SK-N-SH (cell line): ENCODE results near the gene ANO2.

Experiments used
- EZH2phosphoT487 ChIP-seq: fragments of 200-600 bp; sonication (generic); IDR thresholded peaks from 2 replicates; pipeline ENCODE4 v1.6.1; 2017; ENCODE audit warnings: low read depth, mixed run types, mild to moderate bottlenecking, antibody characterized with exemption, moderate library complexity, borderline replicate concordance
- MEF2A ChIP-seq: IDR thresholded peaks from 2 replicates; pipeline ENCODE4 v1.4.0; 2012; ENCODE audit warnings: low read depth, borderline replicate concordance
- RAD21 ChIP-seq: IDR thresholded peaks from 2 replicates; pipeline ENCODE4 v1.6.1; 2012; ENCODE audit warnings: mild to moderate bottlenecking, low read length
- RFX5 ChIP-seq: IDR thresholded peaks from 2 replicates; pipeline ENCODE4 v1.6.1; 2012; ENCODE audit warnings: mild to moderate bottlenecking, improper control_type of control experiment, low read length
- SMC3 ChIP-seq: IDR thresholded peaks from 2 replicates; pipeline ENCODE4 v1.6.1; 2012; ENCODE audit warnings: low read depth, low read length, improper control_type of control experiment
- TEAD4 ChIP-seq: IDR thresholded peaks from 2 replicates; pipeline ENCODE4 v1.4.0; 2012; ENCODE audit warnings: mild to moderate bottlenecking, borderline replicate concordance; ENCODE audit not compliant: insufficient read depth
- TF ChIP-seq, protein P1 (sequence below): fragments of 200-600 bp; sonication (generic); IDR thresholded peaks from 2 replicates; pipeline ENCODE4 v1.6.1; 2017; ENCODE audit warnings: antibody characterized with exemption, mild to moderate bottlenecking, moderate library complexity
- TF ChIP-seq, protein P2 (sequence below): IDR thresholded peaks from 2 replicates; pipeline ENCODE4 v1.6.1; 2012; ENCODE audit warnings: mild to moderate bottlenecking, low read depth, low read length, moderate library complexity
- TF ChIP-seq, protein P3 (sequence below): IDR thresholded peaks from 2 replicates; pipeline ENCODE4 v1.4.0; 2012; ENCODE audit warnings: low read depth
- TF ChIP-seq, protein P4 (sequence below): IDR thresholded peaks from 2 replicates; pipeline ENCODE4; 2012

DNA sequence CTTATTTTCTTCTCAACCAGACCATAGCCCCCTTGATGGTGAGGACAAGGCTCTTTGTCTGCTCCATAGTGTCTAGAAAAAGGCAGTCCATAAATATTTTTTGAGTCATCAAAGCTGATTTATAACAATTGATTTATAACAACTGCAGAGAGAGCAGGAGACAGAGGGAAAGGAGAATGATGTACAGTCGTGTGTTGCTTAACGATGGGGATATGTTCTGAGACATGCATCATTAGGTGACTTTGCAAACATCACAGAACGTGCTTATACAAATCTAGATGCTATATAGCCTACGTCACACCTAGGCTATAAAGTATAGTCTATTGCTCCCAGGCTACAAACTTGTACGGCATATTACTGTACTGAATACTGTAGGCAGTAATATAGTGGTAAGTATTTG, 369.8 kb downstream of the ANO2 start:
- TF ChIP-seq MEF2A (no peak), SMC3 (no peak), RAD21 (no peak), RFX5 (no peak), EZH2phosphoT487 (no peak), TEAD4 (no peak)
- TF ChIP-seq, protein P1, sequence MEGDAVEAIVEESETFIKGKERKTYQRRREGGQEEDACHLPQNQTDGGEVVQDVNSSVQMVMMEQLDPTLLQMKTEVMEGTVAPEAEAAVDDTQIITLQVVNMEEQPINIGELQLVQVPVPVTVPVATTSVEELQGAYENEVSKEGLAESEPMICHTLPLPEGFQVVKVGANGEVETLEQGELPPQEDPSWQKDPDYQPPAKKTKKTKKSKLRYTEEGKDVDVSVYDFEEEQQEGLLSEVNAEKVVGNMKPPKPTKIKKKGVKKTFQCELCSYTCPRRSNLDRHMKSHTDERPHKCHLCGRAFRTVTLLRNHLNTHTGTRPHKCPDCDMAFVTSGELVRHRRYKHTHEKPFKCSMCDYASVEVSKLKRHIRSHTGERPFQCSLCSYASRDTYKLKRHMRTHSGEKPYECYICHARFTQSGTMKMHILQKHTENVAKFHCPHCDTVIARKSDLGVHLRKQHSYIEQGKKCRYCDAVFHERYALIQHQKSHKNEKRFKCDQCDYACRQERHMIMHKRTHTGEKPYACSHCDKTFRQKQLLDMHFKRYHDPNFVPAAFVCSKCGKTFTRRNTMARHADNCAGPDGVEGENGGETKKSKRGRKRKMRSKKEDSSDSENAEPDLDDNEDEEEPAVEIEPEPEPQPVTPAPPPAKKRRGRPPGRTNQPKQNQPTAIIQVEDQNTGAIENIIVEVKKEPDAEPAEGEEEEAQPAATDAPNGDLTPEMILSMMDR, result no peak
- TF ChIP-seq, protein P2, sequence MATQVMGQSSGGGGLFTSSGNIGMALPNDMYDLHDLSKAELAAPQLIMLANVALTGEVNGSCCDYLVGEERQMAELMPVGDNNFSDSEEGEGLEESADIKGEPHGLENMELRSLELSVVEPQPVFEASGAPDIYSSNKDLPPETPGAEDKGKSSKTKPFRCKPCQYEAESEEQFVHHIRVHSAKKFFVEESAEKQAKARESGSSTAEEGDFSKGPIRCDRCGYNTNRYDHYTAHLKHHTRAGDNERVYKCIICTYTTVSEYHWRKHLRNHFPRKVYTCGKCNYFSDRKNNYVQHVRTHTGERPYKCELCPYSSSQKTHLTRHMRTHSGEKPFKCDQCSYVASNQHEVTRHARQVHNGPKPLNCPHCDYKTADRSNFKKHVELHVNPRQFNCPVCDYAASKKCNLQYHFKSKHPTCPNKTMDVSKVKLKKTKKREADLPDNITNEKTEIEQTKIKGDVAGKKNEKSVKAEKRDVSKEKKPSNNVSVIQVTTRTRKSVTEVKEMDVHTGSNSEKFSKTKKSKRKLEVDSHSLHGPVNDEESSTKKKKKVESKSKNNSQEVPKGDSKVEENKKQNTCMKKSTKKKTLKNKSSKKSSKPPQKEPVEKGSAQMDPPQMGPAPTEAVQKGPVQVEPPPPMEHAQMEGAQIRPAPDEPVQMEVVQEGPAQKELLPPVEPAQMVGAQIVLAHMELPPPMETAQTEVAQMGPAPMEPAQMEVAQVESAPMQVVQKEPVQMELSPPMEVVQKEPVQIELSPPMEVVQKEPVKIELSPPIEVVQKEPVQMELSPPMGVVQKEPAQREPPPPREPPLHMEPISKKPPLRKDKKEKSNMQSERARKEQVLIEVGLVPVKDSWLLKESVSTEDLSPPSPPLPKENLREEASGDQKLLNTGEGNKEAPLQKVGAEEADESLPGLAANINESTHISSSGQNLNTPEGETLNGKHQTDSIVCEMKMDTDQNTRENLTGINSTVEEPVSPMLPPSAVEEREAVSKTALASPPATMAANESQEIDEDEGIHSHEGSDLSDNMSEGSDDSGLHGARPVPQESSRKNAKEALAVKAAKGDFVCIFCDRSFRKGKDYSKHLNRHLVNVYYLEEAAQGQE, result no peak
- TF ChIP-seq, protein P3, sequence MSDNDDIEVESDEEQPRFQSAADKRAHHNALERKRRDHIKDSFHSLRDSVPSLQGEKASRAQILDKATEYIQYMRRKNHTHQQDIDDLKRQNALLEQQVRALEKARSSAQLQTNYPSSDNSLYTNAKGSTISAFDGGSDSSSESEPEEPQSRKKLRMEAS, result no peak
- TF ChIP-seq, protein P4, sequence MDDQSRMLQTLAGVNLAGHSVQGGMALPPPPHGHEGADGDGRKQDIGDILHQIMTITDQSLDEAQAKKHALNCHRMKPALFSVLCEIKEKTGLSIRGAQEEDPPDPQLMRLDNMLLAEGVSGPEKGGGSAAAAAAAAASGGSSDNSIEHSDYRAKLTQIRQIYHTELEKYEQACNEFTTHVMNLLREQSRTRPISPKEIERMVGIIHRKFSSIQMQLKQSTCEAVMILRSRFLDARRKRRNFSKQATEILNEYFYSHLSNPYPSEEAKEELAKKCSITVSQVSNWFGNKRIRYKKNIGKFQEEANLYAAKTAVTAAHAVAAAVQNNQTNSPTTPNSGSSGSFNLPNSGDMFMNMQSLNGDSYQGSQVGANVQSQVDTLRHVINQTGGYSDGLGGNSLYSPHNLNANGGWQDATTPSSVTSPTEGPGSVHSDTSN, result no peak
